ENCODE data around the gene SKP1.

SKP1 gene

DNA sequence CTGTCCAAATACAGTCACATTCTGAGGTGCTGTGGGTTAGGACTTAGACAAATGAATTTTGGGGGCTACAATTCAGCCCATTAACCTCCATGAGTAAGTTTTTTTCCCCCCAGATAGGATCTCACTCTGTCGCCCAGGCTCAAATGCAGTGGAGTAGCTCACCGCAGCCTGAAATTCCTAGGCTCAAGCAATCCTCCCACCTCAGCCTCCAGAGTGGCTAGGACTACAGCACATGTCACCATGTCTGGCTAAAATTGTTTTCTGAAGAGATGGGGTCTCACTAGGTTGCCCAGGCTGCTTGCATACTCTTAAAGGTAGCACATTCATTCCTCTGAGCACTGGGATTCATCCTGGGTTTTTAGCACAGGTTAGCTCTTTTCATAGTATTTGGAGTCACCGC, 26.9 kb upstream of the SKP1 start:
- Mint-ChIP-seq H3K27me3 (ENCODE audit: low read depth, poor library complexity) (no peaks in the 10 kb centered on the region), H3K4me1 (peaks cover 10% of the 10 kb centered on the region), H3K27ac (no peak overlapping the region), H3K4me3 (no peak overlapping the region), H3K9me3 (no peaks in the 10 kb centered on the region), H3K36me3 (ENCODE audit: low read depth) (peaks cover 88% of the 10 kb centered on the region)
- no peak for DNase-seq
- TF ChIP-seq CTCF (IDR thresholded peaks at IDR 0.05): no peak

DNA sequence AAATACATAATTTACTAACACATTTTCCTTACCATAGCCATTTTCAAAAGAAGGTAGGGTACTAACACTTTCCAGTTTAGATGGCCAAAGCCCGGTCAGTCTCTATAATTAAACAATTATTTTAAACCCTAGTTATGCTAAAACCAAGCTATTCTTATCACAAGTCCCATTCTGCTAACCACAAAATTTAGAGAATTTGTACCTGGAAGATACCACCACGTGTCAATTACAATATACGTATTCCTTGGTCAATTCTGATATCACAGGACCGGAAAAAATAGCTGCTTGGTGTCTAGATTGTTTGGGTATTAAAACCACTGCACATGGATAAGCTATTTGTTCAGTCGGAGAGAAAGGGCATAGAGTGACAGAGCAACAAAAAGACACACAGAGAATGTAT, 18.9 kb upstream of the SKP1 start:
- H3K4me1 Mint-ChIP-seq: peaks cover 5% of the 10 kb centered on the region
- H3K9me3 Mint-ChIP-seq: no peaks in the 10 kb centered on the region
- H3K36me3 Mint-ChIP-seq (ENCODE audit: low read depth): peaks cover 67% of the 10 kb centered on the region
- no peak overlapping the region for H3K4me3 Mint-ChIP-seq
- no peak for TF ChIP-seq CTCF (IDR thresholded peaks at IDR 0.05)
- no peak for DNase-seq
- no peaks in the 10 kb centered on the region for H3K27me3 Mint-ChIP-seq (ENCODE audit: low read depth, poor library complexity)
- H3K27ac Mint-ChIP-seq: no peak overlapping the region

GRCh38 chr5:134189031-134189430, 12.3 kb upstream of the SKP1 start:
- Mint-ChIP-seq H3K36me3 (ENCODE audit: low read depth) (peaks cover 4% of the 10 kb centered on the region), H3K27ac (no peak overlapping the region), H3K9me3 (no peaks in the 10 kb centered on the region), H3K4me1 (peaks cover 4% of the 10 kb centered on the region), H3K4me3 (no peak overlapping the region), H3K27me3 (ENCODE audit: low read depth, poor library complexity) (no peaks in the 10 kb centered on the region)
- no peak for TF ChIP-seq CTCF (IDR thresholded peaks at IDR 0.05)
- DNase-seq: no peak

- no peaks in the 10 kb centered on the region for H3K27me3 Mint-ChIP-seq (ENCODE audit: low read depth, poor library complexity)
- H3K4me1 Mint-ChIP-seq: peaks cover 4% of the 10 kb centered on the region
- no peaks in the 10 kb centered on the region for H3K9me3 Mint-ChIP-seq
- DNase-seq: no peak
- H3K36me3 Mint-ChIP-seq (ENCODE audit: low read depth): no peaks in the 10 kb centered on the region
- H3K27ac Mint-ChIP-seq: no peak overlapping the region
- no peak for TF ChIP-seq CTCF (IDR thresholded peaks at IDR 0.05)
- no peak overlapping the region for H3K4me3 Mint-ChIP-seq
These were observed 11.3 kb upstream of the SKP1 start for GRCh38 chr5:134188092-134188491.

DNA sequence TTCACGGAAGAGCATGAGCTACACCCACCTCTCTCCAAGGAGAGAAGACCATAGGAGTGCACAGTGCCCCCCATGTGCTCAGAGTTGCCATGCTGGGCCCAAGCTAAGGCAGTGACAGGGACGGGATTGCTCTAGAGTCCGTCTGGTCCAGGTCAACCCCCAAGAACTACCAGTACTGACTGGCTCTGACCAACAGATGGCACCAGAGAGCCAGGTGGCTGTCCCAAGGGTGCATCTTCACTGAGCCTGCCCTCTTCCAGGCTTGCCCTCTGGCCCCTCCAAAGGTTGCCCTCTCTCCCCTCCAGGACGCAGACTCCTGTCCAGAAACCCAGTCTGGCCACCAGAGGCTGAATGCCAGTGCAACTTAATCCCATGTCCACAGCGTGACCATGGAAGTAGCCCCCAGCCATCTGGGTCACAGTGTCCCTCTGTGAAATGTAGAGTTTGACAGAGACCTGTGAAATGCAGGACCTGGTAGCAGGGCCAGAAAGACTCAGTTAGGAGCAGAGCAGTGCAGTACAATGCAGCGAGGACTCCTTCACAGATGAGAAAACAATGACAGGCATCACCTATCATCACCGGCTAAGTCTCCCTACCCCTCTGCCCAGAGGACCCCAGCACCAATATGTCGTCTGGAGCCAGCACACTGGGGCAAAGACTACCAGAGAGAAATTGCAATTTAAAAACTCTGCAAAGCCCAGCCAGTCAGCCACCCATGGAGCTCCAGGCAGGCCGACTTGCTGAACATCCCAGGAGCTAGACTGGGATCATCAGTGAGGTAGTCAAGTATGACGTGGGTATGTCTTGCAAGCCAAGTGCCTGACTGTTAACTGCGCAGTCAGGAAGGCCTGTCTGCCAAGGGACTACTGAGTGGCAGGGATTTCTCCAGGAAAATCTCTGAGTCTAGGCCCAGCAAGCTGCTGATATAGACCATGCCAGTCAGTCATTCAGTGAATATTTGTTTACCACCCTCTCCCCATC, 7.7 kb upstream of the SKP1 start:
- Mint-ChIP-seq H3K27me3 (ENCODE audit: low read depth, poor library complexity) (peaks cover 10% of the 10 kb centered on the region), H3K36me3 (ENCODE audit: low read depth) (no peaks in the 10 kb centered on the region), H3K27ac (no peak overlapping the region), H3K9me3 (no peaks in the 10 kb centered on the region), H3K4me1 (peaks cover 4% of the 10 kb centered on the region), H3K4me3 (no peak overlapping the region)
- DNase-seq: peak; percentile 78
- TF ChIP-seq CTCF (IDR thresholded peaks at IDR 0.05): peak; percentile 89

GRCh38 chr5:134183481-134183880, 6.7 kb upstream of the SKP1 start:
- no peak overlapping the region for H3K27ac Mint-ChIP-seq
- H3K4me3 Mint-ChIP-seq: no peak overlapping the region
- H3K27me3 Mint-ChIP-seq (ENCODE audit: low read depth, poor library complexity): peaks cover 13% of the 10 kb centered on the region

More at GRCh38 chr5:134183481-134183880, 6.7 kb upstream of the SKP1 start:
- Mint-ChIP-seq H3K9me3 (no peaks in the 10 kb centered on the region), H3K36me3 (ENCODE audit: low read depth) (no peaks in the 10 kb centered on the region), H3K4me1 (peaks cover 4% of the 10 kb centered on the region)
- no peak for TF ChIP-seq CTCF (IDR thresholded peaks at IDR 0.05)
- no peak for DNase-seq
